HG03039 (cell line): Measurements from ENCODE around the gene RABL6.
A peak's percentile ranks its signal among the peaks of the same experiment; 100 is the strongest.

Experiments used
- ATAC-seq: cut with Tn5 transposase; IDR thresholded peaks from one replicate; pipeline ENCODE4 v1.9.1; 2021; ENCODE audit warnings: mild to moderate bottlenecking, moderate library complexity; ENCODE audit not compliant: unreplicated experiment

The RABL6 gene

GRCh38 chr9:136844761-136845464, 37.2 kb downstream of the RABL6 start:
- no peak for ATAC-seq

DNA sequence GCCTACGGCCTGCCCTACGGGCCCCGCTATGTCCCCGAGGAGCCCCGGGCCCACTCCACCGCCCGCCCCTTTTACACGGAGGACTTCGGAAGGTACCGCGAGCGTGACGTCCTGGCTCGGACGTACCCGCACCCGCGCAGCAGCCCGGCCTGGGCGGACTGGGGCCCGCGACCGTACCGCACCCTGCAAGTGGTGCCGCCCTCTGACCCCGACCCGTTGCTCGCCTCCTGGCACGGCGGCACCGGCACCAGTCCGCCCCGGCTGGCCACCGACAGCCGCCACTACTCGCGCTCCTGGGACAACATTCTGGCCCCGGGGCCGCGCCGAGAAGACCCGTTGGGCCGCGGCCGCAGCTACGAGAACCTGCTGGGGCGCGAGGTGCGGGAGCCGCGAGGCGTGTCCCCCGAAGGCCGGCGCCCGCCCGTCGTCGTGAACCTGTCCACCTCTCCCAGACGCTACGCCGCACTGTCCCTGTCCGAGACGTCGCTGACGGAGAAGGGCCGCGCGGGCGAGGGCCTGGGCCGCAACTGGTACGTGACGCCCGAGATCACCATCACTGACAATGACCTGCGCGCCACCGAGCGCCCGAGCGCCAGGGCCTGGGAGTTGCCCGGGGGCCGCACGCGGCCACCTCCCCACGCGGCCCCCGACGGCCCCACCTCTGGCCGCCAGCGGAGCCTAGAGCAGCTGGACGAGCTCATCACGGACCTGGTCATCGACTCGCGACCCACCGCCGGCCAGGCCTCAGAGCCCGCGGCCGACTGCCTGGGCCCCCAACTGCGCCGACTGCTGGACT, 37.9 kb downstream of the RABL6 start:
- ATAC-seq, result no peak

- no peak for ATAC-seq
These were observed 38.8 kb downstream of the RABL6 start for GRCh38 chr9:136846376-136847087.

DNA sequence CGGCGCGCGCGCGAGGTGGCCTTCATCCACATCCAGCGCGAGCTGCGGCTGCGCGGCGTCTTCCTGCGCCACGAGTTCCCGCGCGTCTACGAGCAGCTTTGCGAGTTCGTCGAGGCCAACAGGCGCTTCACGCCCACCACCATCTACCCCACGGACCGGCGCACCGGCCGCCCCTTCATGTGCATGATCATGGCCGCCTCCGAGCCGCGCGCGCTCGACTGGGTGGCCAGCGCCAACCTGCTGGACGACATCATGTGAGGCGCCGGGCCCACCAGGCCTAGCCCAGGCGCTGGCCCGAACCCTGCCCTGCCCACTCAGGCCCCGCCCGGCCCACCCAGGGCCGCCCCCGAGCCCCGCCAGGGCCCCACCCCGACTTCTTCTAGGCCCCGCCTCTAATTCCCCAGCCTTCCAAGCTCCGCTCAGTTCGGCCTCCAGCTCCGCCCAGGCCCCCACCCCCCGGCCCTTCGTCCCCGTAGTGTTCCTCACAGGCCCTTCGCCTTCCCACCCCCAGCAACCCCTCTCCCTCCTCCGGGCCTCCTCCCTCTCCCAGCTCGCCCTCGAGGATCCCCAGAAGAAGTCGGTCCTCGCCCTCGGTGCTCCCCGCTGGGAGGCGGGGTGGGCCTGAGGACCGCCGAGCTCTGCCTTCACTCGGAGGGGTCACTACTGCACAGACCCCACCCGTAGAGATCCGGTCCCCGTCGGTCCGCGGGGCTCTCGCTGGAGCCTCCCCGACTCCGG, 39.5 kb downstream of the RABL6 start:
- ATAC-seq, result no peak

DNA sequence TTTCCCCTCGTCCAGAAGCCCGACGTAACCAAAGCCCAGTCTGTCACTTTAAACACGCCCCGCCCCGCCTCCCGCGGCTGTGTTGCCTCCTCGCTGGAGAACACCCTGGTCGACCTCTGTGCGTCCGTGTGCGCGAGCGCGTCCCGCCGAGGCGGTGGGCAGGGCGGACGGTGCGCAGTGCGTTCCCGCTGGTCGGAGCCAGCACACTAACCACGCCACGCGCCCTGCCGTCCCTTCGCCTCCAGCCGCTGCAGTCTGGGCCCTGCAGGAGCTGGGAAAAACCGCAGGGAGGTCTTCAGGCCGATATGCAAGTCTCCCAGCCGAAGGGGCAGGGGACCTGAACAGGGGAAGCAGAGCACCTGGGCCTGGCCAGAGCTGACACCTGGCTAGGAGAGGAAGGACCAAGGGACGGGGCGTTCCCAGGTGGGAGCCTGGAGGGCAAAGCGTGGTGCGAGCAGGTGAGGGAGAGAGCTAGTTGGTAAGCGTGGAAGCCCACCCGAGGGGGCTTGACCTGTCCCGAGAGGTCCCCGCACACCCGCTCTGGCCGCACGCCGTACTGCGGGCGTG, 40.2 kb downstream of the RABL6 start:
- ATAC-seq, result no peak

DNA sequence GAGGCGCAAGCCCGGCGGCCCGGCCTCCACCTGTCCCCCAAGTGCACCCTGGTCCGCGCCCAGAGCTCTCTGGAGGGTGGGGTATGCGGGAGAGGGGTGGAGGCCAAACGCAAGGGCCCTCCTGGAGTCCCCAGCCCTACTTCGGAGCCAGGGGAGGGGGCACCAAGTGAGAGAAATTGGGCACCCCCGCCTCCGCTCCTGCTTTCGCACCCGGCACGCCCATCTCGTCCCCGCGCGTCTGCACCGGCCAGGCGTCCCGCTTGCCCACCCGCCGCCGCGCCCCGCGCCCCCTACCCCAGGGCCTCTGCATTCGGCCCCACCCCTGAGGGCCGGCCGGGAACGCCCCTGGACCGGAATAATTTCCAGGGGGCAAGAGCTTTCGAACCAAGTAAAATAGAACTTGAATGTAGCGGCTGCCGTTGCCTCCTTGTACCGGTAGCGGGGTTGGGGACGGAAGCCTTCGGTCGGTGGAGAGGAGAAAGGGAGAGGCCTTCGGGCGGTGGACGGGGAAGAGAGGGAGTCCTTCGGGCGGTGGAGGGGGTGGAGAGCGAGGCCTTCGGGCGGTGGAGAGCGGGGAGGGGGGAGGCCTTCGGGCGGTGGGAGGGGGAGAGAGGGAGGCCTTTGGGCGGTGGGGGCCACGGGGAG, 40.8 kb downstream of the RABL6 start:
- no peak for ATAC-seq

DNA sequence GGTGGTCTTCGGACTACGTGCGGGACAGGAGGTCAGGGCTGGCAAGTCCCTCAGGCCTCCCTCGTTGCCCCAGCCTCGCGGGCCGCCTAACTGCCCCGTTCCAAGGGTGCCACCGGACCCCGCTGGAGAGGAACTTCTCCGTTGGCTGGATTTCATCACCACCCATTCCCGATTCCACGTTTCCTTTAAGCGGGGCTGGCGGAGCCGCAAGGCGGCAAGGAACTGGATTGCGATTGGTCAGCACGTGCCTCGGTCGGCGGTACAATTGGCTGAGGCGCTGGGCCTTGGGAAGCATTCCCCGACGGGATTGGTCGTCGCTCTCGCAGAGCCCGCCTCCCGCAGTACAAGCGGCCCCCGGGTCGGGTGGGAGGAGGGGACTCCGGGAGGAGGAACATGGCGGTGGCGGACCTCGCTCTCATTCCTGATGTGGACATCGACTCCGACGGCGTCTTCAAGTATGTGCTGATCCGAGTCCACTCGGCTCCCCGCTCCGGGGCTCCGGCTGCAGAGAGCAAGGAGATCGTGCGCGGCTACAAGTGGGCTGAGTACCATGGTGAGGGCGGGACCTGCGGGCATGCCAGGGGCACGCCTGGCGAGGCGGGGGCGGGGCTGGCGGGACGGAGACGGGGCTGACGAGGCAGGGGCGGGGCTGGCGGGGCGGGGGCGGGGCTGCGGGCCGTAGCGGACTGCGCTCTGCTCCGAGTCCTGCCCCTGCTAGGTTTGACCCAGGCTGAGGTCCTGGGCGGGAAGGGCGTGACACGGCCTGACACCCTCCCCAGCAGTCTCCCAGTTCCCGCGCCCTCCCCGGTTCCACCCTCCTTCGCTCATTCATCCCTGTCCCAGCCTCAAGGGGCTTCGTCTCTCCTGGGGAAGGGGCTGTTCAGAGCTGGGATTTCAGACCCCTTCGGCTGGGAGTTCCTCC, 41.6 kb downstream of the RABL6 start, which contains the start of gene PHPT1:
TSS of gene PHPT1 (plus strand) at position 372 of the 922 bp plus-strand sequence. CDS start at position 394, 22 bp downstream.
- ATAC-seq, result peak; percentile 70

DNA sequence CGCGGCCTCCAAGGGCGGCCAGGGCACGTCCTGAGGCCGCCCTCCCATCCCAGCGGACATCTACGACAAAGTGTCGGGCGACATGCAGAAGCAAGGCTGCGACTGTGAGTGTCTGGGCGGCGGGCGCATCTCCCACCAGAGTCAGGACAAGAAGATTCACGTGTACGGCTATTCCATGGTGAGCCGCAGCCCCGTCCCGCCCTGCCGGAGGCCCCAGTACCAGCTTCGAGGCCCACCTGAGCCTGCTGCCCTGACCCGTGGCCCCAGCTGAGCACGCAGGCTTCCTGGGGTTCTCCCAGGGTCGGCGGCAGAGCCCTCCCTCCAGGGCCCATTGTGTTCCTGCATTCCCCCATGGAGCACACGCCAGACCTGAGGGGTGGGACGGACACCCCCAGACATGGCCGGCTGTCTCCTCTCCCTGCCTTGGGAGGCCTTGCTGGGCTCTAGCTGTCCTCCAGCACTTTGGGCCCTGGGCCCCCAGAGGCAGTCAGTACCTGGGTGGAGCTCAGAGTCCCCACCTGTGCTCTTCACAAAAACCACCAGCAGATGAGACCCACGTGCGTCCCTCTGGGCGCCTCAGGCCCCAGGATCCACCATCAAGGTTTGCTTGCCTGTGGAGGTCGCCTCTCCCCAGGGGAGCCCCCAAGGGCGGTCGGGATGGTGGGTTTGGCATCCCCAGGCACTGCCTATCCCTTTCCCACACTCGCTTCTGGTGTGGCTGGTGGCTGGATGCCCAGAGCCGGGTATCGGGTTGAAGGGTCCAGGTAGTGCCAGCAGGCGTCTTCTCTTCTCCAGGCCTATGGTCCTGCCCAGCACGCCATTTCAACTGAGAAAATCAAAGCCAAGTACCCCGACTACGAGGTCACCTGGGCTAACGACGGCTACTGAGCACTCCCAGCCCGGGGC, 42.5 kb downstream of the RABL6 start:
- ATAC-seq, result no peak

GRCh38 chr9:136850866-136851775, 43.4 kb downstream of the RABL6 start:
- no peak for ATAC-seq

DNA sequence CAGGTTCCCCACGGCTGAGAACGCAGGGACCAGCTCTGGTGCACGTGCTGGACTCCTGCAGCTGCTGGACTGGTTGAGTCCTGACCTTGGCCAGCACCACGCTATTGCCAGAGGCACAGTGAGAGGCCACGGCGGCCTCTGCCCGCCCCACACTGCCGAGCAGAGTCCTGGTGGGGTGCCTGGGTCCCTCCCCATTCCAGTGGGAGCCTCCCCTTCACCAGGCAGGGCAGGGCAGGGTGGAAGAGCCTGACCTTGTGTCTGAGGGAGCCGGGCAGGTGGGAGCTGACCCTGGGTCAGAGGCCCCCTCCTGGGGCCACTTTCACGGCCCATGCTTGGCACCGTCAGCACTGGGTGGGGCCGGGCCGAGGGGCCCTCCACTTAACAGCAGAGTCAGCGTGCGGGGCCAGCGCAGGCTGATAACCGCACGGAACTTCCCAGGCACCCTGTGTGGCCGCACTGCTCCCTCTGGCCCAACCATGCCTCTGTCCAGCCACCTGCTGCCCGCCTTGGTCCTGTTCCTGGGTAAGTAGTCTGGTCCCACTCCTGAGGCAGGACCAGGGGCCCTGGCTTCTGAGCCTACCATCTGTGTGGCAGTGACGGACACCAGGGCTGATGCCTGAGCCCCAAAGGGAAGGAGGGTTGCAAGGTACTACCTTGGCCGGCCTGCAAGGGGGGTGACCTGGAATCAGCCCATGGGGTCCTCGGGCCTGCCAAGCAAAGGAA, 44.4 kb downstream of the RABL6 start, which contains the start of gene MAMDC4:
TSS of gene MAMDC4 (plus strand) at position 406 of the 723 bp plus-strand sequence. CDS start at position 477, 71 bp downstream.
- ATAC-seq, result no peak

DNA sequence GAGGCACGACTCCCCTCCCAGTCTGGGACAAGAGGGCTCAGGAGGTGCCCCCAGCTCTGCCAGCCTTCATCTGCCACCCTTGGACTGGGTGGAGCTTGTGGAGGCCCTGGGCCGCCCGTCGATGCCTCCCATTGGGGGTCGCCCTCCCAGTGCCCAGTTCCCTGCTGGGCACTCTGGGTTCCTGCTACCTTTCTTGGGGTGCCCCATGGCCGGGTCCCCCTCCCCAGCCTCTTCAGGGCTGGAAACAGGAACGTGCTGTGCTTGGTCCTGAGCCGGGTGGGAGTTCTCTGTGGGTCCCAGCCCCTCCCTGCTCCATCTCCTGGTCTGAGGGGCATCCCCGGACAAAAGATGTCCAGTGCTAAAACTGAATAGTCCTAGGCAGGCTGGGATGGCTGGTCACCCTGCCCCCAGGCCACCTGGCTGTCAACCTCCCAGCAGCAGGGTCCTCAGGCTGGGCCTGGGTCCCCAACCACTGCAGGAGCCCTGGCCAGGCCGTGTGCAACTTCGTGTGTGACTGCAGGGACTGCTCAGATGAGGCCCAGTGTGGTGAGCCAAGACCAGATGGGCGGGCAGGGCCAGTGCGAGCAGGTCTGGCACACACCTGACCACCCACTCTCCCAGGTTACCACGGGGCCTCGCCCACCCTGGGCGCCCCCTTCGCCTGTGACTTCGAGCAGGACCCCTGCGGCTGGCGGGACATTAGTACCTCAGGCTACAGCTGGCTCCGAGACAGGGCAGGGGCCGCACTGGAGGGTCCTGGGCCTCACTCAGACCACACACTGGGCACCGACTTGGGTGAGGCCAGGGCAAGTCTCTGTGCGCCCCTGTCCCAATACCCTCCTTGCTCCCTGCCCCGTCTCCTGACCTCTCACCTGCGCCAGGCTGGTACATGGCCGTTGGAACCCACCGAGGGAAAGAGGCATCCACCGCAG, 45.2 kb downstream of the RABL6 start:
- ATAC-seq, result no peak

DNA sequence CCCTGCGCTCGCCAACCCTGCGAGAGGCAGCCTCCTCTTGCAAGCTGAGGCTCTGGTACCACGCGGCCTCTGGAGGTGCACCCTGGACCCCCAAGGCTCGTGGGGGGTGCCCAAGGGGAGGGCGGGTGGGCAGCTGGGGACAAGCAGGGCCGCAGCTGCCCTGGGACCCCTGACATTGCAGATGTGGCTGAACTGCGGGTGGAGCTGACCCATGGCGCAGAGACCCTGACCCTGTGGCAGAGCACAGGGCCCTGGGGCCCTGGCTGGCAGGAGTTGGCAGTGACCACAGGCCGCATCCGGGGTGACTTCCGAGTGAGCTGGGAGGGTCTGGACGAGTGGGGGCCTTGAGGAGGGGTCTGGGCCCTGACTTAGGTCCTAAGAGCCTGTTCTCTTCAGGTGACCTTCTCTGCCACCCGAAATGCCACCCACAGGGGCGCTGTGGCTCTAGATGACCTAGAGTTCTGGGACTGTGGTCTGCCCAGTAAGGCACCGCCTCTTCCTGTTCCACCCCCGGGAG, 45.9 kb downstream of the RABL6 start:
- ATAC-seq, result no peak

DNA sequence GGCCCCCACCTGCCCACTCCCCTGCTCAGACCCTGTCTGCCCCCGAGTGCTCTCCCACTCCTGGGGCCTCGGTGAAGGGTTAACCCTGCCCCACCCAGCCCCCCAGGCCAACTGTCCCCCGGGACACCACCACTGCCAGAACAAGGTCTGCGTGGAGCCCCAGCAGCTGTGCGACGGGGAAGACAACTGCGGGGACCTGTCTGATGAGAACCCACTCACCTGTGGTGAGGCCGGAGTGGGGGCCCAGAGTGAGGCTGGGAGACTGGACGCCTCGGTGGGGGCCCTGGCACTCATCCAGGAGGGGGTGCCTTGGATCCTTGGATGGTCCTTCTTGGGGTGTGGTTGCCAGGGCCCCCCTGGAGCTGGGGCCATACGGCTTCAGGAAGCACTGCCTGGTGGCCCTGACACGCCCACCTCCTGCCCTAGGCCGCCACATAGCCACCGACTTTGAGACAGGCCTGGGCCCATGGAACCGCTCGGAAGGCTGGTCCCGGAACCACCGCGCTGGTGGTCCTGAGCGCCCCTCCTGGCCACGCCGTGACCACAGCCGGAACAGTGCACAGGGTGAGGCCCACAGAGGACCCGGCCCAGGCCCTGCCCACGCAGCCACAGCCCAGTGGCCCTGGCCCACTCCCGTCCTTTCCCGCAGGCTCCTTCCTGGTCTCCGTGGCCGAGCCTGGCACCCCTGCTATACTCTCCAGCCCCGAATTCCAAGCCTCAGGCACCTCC, 46.5 kb downstream of the RABL6 start:
- no peak for ATAC-seq

DNA sequence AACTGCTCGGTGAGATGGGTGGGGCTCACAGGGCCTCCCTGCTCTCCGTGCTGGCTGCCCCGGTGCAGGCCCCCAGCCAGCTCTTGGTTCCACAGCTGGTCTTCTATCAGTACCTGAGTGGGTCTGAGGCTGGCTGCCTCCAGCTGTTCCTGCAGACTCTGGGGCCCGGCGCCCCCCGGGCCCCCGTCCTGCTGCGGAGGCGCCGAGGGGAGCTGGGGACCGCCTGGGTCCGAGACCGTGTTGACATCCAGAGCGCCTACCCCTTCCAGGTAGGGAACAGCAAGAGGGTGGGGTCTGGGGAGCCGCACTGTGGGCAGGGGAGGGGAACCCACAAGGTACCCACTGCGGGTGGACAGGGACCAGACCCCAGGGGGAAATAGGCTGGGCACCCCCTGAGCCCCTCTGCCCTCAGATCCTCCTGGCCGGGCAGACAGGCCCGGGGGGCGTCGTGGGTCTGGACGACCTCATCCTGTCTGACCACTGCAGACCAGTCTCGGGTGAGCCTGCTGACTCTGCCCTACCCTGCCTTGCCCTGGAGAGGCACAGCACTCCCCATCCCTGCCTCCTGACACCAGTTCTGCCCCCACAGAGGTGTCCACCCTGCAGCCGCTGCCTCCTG, 47.2 kb downstream of the RABL6 start:
- no peak for ATAC-seq
